GM19193 (cell line): ENCODE results near the gene POU3F1.

ENCODE experiments used
- POLR2A ChIP-seq: IDR thresholded peaks from 4 replicates; pipeline ENCODE4 v1.6.1; 2011; ENCODE audit not compliant: insufficient read depth, insufficient read length; ENCODE audit errors: extremely low read depth

The POU3F1 gene

GRCh38 chr1:38012363-38013226 lies 34.0 kb downstream of the POU3F1 start, which contains the start of gene UTP11:
TSS of gene UTP11 (plus strand) at chr1:38012734. CDS start at chr1:38012803, 69 bp downstream.
- peak; percentile 89 for TF ChIP-seq POLR2A

GRCh38 chr1:38009841-38010180 lies 36.8 kb downstream of the POU3F1 start:
- no peak for TF ChIP-seq POLR2A

DNA sequence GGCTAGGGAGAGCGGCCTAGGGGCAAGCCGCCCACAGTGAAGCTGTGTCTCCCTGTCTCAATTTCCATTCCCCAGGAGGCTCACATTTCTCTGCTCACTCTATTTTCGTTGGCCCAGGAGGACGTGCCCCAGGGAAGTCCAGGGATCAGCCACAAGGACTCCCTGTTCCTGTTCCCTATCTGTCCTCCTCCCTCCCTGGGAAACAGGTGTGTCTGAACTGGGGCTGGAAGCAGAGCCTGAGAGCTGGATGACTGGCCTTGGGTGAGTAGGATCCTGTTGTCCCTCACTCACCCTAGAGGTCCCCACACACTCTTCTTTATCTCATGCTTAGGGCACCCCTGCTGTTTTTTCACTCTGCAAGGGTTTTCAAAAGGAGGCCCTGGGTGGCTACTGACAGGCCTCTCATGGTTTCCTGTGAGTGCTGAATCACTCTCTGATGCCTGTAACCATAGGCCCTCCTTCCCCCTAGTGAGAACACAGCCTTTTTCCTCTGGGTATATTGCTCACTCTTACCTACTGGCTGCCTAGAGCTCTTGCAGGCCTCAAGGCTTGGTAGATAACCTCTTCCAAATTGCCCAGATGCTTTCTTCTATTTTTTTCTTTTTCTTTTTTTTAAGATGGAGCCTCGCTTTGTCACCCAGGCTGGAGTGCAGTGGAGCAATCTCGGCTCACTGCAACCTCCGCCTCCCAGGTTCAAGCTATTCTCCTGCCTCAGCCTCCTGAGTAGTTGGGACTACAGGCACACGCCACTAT lies 37.3 kb downstream of the POU3F1 start:
- TF ChIP-seq POLR2A, result no peak

GRCh38 chr1:38006008-38006828 lies 40.4 kb downstream of the POU3F1 start:
- TF ChIP-seq POLR2A, result no peak

GRCh38 chr1:38005195-38006007 lies 41.2 kb downstream of the POU3F1 start, which contains the start of gene FHL3:
TSS of gene FHL3 (minus strand) at chr1:38005514. CDS start at chr1:37999412, 6,102 bp downstream.
- TF ChIP-seq POLR2A, result peak; percentile 67

DNA sequence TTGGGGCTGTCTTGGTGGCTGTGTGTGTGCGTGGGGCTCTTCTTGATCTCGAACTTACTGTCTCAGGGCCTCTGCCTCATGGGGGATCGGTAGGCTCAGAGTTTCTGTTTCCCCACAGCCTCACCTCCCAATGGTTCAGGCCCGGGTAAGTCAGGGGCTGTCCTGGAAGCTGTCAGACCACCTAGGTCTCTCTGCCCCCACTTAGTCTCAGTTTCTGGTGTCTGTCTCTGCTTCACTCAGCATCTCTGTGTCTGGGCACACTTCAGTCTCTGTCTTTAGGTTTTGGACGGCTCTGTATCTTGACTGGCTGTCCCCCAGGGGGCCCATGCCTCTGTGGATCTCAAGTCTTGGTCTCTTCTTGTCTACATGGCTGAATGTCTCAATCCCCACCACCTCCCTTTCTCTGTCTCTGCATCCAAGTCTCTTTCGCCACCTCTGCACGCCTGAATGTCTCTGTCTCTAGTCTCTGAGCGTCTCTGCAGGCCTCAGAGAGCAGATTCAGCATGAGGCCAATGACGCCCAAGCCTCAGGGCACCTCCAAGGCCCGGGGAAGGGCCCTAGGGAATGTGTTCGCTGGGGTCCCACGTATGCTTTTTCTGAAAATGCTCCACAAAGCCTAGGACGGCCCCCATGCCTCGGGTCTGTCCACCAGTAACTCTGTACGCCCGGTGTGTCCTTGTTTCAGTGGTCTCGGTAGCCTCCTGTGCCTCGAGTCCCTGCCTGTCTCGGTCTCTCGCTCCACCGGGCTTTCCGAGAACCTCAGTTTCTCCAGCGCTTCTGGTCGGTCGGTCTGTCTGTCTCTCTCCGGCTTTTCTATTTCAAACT lies 42.1 kb downstream of the POU3F1 start:
- peak; percentile 21 for TF ChIP-seq POLR2A

DNA sequence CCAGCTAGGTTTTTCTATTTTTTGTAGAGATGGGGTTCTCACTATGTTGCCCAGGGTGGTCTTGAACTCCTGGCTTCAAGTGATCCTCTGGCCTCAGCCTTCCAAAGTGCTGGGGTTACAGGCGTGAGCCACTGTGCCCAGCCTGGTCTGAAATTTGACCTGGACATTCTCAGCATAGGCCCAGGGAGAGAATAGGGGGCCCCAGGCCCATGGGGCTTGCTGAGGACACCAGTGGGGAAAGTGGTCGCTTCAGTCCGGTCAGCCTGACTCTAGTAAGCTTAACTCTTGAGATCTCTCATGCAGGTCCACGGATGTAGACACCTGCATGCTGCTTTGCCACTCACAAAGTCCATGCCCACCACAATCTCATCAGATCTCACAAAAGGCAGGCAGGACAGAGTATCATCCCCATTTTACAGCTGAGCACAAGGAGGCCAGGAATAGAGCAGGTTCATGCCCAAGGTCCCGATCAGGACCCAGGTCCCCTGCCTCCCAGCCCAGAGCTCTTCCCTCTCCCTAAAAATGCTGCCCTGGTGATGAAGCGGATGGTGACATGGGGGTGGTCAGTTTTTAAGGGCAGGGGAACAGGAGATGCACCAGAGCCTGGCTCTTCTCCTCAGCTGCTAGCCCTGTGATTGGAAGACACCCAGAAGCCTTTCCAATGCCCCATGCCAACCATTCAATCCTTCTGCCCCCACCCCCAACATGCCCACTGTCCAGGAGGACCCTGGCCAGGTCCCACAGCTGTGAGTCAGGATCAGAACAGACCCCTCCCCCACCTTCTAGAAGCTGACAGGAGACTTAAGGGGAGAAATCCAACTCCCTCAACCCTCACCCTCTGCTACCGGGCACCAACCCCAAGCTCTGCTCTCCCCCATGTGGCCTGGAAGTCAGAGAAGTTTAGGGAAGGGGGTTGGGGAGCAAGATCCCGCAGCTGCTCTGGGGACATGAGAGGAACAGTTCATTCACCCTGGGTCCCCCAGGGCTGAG lies 43.0 kb downstream of the POU3F1 start:
- TF ChIP-seq POLR2A, result no peak

GRCh38 chr1:38000529-38001455 lies 45.8 kb downstream of the POU3F1 start:
- no peak for TF ChIP-seq POLR2A

DNA sequence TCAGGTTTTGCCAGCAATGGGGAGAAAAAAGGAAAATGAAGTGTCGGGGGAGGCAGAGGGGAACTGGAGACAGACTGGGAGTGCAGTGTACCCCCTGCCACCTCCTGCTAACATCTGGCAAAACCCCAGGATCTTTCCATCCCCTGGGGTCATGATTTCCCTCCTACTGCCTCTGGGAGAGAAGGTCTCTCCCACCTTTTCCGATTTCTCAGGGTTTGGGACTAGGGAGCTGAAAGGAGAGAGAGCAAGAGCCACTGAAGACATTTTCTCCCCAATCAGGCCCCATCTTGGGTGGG lies 46.4 kb downstream of the POU3F1 start:
- no peak for TF ChIP-seq POLR2A

GRCh38 chr1:37999430-38000232 lies 47.0 kb downstream of the POU3F1 start:
- no peak for TF ChIP-seq POLR2A
